GM23338 (cell line): ENCODE measurements around the gene EGFR. TPM values are rescaled to one million over a fixed set of nuclear protein-coding genes. Genes with fewer than 3 reads are reported as not detected.

Source experiments
- ATAC-seq: fragments of 200-7000 bp; cut with Tn5 transposase; 3 replicates; pipeline ENCODE4 v1.9.1; 2020
- DNase-seq: peaks from one replicate; pipeline ENCODE4 v3.0.0-alpha.2; 2015; ENCODE audit warnings: low spot score
- H2AFZ ChIP-seq: fragments of 200-600 bp; sonication (generic); 2 replicates; pipeline ENCODE4 v1.8.0; 2016; ENCODE audit warnings: antibody characterized with exemption, mild to moderate bottlenecking, moderate library complexity
- H3F3A ChIP-seq: fragments of 200-600 bp; sonication (generic); replicated peaks from 2 replicates; pipeline ENCODE4 v1.8.0; 2017; ENCODE audit warnings: antibody characterized with exemption, mixed run types, low read depth
- H3K27ac ChIP-seq: fragments of 200-600 bp; sonication (generic); 2 replicates; pipeline ENCODE4 v1.6.1; 2016; ENCODE audit warnings: low read depth
- H3K27me3 ChIP-seq: fragments of 200-600 bp; sonication (generic); 2 replicates; pipeline ENCODE4 v1.8.0; 2016; ENCODE audit warnings: mild to moderate bottlenecking, mixed run types, moderate library complexity; ENCODE audit not compliant: insufficient read depth
- H3K36me3 ChIP-seq: fragments of 200-600 bp; sonication (generic); 2 replicates; pipeline ENCODE4 v1.8.0; 2016; ENCODE audit warnings: mild to moderate bottlenecking; ENCODE audit not compliant: insufficient read depth
- H3K4me1 ChIP-seq: fragments of 200-600 bp; sonication (generic); 2 replicates; pipeline ENCODE4 v1.8.0; 2016; ENCODE audit warnings: mild to moderate bottlenecking, moderate library complexity; ENCODE audit not compliant: insufficient read depth
- H3K4me2 ChIP-seq: fragments of 200-600 bp; sonication (generic); 2 replicates; pipeline ENCODE4 v1.7.1; 2017; ENCODE audit warnings: mixed run types
- H3K4me3 ChIP-seq: fragments of 200-600 bp; sonication (generic); 2 replicates; pipeline ENCODE4 v1.6.1; 2016; ENCODE audit warnings: mixed run types
- H3K79me2 ChIP-seq: fragments of 200-600 bp; sonication (generic); replicated peaks from 2 replicates; pipeline ENCODE4 v1.8.0; 2017; ENCODE audit warnings: mild to moderate bottlenecking; ENCODE audit not compliant: insufficient read depth
- H3K9me2 ChIP-seq: fragments of 200-600 bp; sonication (generic); 2 replicates; pipeline ENCODE4 v1.8.0; 2017; ENCODE audit not compliant: insufficient read depth
- H4K20me1 ChIP-seq: fragments of 200-600 bp; sonication (generic); replicated peaks from 2 replicates; pipeline ENCODE4 v1.8.0; 2017; ENCODE audit warnings: mild to moderate bottlenecking; ENCODE audit not compliant: insufficient read depth
- H3K27ac Mint-ChIP-seq: 2 replicates; pipeline ENCODE4 v1.8.0; 2020; ENCODE audit warnings: inconsistent platforms, mild to moderate bottlenecking, moderate library complexity, mixed read lengths
- H3K27me3 Mint-ChIP-seq: 3 replicates; pipeline ENCODE4 v1.8.0; 2022; ENCODE audit warnings: low read depth, mild to moderate bottlenecking, moderate library complexity, mixed read lengths, inconsistent platforms; ENCODE audit not compliant: insufficient read depth, poor library complexity
- H3K36me3 Mint-ChIP-seq: 3 replicates; pipeline ENCODE4 v1.8.0; 2021; ENCODE audit warnings: low read depth, mild to moderate bottlenecking, inconsistent platforms, moderate library complexity, mixed read lengths
- H3K4me1 Mint-ChIP-seq: 3 replicates; pipeline ENCODE4 v1.8.0; 2020; ENCODE audit warnings: mild to moderate bottlenecking, inconsistent platforms, mixed read lengths
- H3K4me3 Mint-ChIP-seq: 3 replicates; pipeline ENCODE4 v1.8.0; 2021; ENCODE audit warnings: moderate library complexity, mild to moderate bottlenecking, inconsistent platforms, mixed read lengths
- H3K9me3 Mint-ChIP-seq: 3 replicates; pipeline ENCODE4 v1.8.0; 2020; ENCODE audit warnings: moderate library complexity, mild to moderate bottlenecking, inconsistent platforms, mixed read lengths
- CREB1 ChIP-seq: fragments of 250-450 bp; sonication (Bioruptor Pico); IDR thresholded peaks from 2 replicates; pipeline ENCODE4 v1.5.0; 2020; ENCODE audit warnings: low read depth, mild to moderate bottlenecking, moderate library complexity
- CTCF ChIP-seq, 2 experiments: fragments of 200-600 bp in 1 of 2; sonication (generic) in 1 of 2; conservative IDR thresholded peaks; 2 replicates each; pipeline versions ENCODE4 v1.5.1 to v1.6.1; 2016 to 2017; ENCODE audit warnings: antibody characterized with exemption in 2 of 2, low read depth in 2 of 2, mild to moderate bottlenecking in 2 of 2, moderate library complexity in 1 of 2
- ETS1 ChIP-seq: IDR thresholded peaks from 2 replicates; pipeline ENCODE4 v1.6.1; 2016; ENCODE audit warnings: antibody characterized with exemption
- EZH2 ChIP-seq: fragments of 200-600 bp; sonication (generic); IDR thresholded peaks from one replicate; pipeline ENCODE4 v1.8.0; 2017; ENCODE audit warnings: antibody characterized with exemption, mild to moderate bottlenecking, low read depth; ENCODE audit not compliant: unreplicated experiment
- EZH2phosphoT487 ChIP-seq: fragments of 200-600 bp; sonication (generic); IDR thresholded peaks from one replicate; pipeline ENCODE4 v1.8.1; 2018; ENCODE audit warnings: antibody characterized with exemption; ENCODE audit not compliant: unreplicated experiment
- JUNB ChIP-seq: IDR thresholded peaks from one replicate; pipeline ENCODE4 v1.6.1; 2016; ENCODE audit warnings: antibody characterized with exemption; ENCODE audit not compliant: unreplicated experiment
- NANOG ChIP-seq: IDR thresholded peaks from 2 replicates; pipeline ENCODE4 v1.6.1; 2016; ENCODE audit warnings: antibody characterized with exemption, borderline replicate concordance
- POLR2AphosphoS5 ChIP-seq: IDR thresholded peaks from 2 replicates; pipeline ENCODE4 v1.6.1; 2016; ENCODE audit warnings: antibody characterized with exemption, low read depth
- REST ChIP-seq: IDR thresholded peaks from one replicate; pipeline ENCODE4 v1.6.1; 2018; ENCODE audit warnings: antibody characterized with exemption; ENCODE audit not compliant: unreplicated experiment
- STAT1 ChIP-seq: IDR thresholded peaks from one replicate; pipeline ENCODE4 v1.6.1; 2016; ENCODE audit warnings: antibody characterized with exemption; ENCODE audit not compliant: unreplicated experiment
- ZNF114 ChIP-seq: fragments of 250-450 bp; sonication (Bioruptor Pico); IDR thresholded peaks from 2 replicates; pipeline ENCODE4 v1.5.0; 2020; ENCODE audit warnings: mild to moderate bottlenecking, moderate library complexity
- ZNF331 ChIP-seq: fragments of 250-450 bp; sonication (Bioruptor Pico); IDR thresholded peaks from 2 replicates; pipeline ENCODE4 v1.5.0; 2020; ENCODE audit warnings: low read depth, mild to moderate bottlenecking, moderate library complexity
- ZNF462 ChIP-seq: fragments of 250-450 bp; sonication (Bioruptor Pico); IDR thresholded peaks from 2 replicates; pipeline ENCODE4 v1.5.0; 2020; ENCODE audit warnings: mild to moderate bottlenecking, moderate library complexity
- polyA plus RNA-seq: library from polyadenylated mRNA; unstranded; fragments of >200 nt; fragmentation: Nextera tagmentation; extraction: Ambion mirVana; gene quantifications from 2 replicates; pipeline ENCODE4 v1.2.1, GENCODE V29; 2016
- total RNA-seq: library from RNA; depleted of rRNA; stranded (reverse); fragments of >200 nt; shearing (Covaris generic); gene quantifications from 2 replicates; pipeline ENCODE4 v1.2.3, GENCODE V29; 2014

Gene EGFR
- total and polyA plus RNA-seq, 2 experiments from 2014 or later: 1.5 to 4.5 TPM

- ATAC-seq: no peak
- no peaks in the 10 kb centered on the region for H3K36me3 ChIP-seq
- no peak for DNase-seq
Observed at GRCh38 chr7:55205124-55205955, 186.5 kb downstream of the EGFR start.

More at GRCh38 chr7:55205124-55205955, 186.5 kb downstream of the EGFR start:
- H3K4me3 ChIP-seq: no peak overlapping the region
- no peak overlapping the region for H3K4me3 Mint-ChIP-seq
- H3K4me2 ChIP-seq: no peak overlapping the region
- H3K4me1 ChIP-seq: no peaks in the 10 kb centered on the region
- no peak overlapping the region for H2AFZ ChIP-seq
- no peak for TF ChIP-seq ZNF462 (CRISPR knock-in tag)
- no peak for TF ChIP-seq EZH2
- no peak for TF ChIP-seq JUNB
- TF ChIP-seq REST: no peak
- no peak for TF ChIP-seq ETS1
- TF ChIP-seq CTCF (conservative IDR thresholded peaks at IDR 0.05; ENCODE audit: low read depth in 2 of 2): no peak
- TF ChIP-seq STAT1: no peak
- TF ChIP-seq NANOG: no peak
- TF ChIP-seq POLR2AphosphoS5: no peak
- no peak for TF ChIP-seq ZNF114 (CRISPR knock-in tag)
- no peak for TF ChIP-seq CREB1
- TF ChIP-seq EZH2phosphoT487: no peak
- TF ChIP-seq ZNF331 (CRISPR knock-in tag): no peak
- H3K27me3 ChIP-seq: no peaks in the 10 kb centered on the region
- H3K4me1 Mint-ChIP-seq: no peaks in the 10 kb centered on the region; the same call in 1 of the 3 replicates
- H4K20me1 ChIP-seq: no peaks in the 10 kb centered on the region
- H3K27ac ChIP-seq: no peak overlapping the region
- no peaks in the 10 kb centered on the region for H3K79me2 ChIP-seq
- no peak overlapping the region for H3K27ac Mint-ChIP-seq
- no peaks in the 10 kb centered on the region for H3K9me2 ChIP-seq
- no peaks in the 10 kb centered on the region for H3K27me3 Mint-ChIP-seq
- H3K36me3 Mint-ChIP-seq: no peaks in the 10 kb centered on the region
- no peaks in the 10 kb centered on the region for H3K9me3 Mint-ChIP-seq
- H3F3A ChIP-seq: peaks cover 4% of the 10 kb centered on the region; the same call in 1 of the 2 replicates
